Uterus (tissue), 4 donors: ENCODE results near the gene UBAP2. TPM values are rescaled to one million over a fixed set of nuclear protein-coding genes. Genes with fewer than 3 reads are reported as not detected.

Experiments used
- DNase-seq, 2 donors: peaks; one replicate each; pipeline ENCODE4 v3.0.0-alpha.2; 2019 to 2020
- H3K27ac ChIP-seq, 2 donors: fragments of 200-600 bp; sonication (generic); 1 replicate in 1 of 2; 2 replicates in 1 of 2; pipeline ENCODE4 v1.5.1; 2016 to 2018
- H3K27me3 ChIP-seq, 2 donors: fragments of 200-600 bp; sonication (generic); one replicate each; pipeline ENCODE4 v1.5.1; 2018 to 2019; ENCODE audit warnings: control low read depth in 1 of 2
- H3K36me3 ChIP-seq, 2 donors: fragments of 200-600 bp; sonication (generic); one replicate each; pipeline ENCODE4 v1.5.1; 2019; ENCODE audit warnings: control low read depth in 1 of 2
- H3K4me1 ChIP-seq, 2 donors: fragments of 200-600 bp; sonication (generic); one replicate each; pipeline ENCODE4 v1.5.1; 2018 to 2019; ENCODE audit warnings: control low read depth in 1 of 2
- H3K4me3 ChIP-seq, 2 donors: fragments of 200-600 bp; sonication (generic); 1 replicate in 1 of 2; 2 replicates in 1 of 2; pipeline ENCODE4 v1.5.1; 2018 to 2019; ENCODE audit warnings: mild to moderate bottlenecking in 1 of 2
- H3K9me3 ChIP-seq, 2 donors: fragments of 200-600 bp; sonication (generic); one replicate each; pipeline ENCODE4 v1.5.1; 2019; ENCODE audit warnings: control low read depth in 1 of 2
- CTCF ChIP-seq, 4 experiments: fragments of 200-600 bp in 2 of 4; fragments of 450-650 bp in 2 of 4; sonication (generic) in 2 of 4; IDR thresholded peaks; one replicate each; pipeline ENCODE4 v1.5.1; 2016 to 2019; ENCODE audit warnings: antibody characterized with exemption in 4 of 4, mild to moderate bottlenecking in 2 of 4, moderate library complexity in 1 of 4
- POLR2A ChIP-seq, 2 donors: fragments of 450-650 bp; IDR thresholded peaks; one replicate each; pipeline ENCODE4 v1.6.1; 2016; ENCODE audit warnings: antibody characterized with exemption in 2 of 2, mild to moderate bottlenecking in 1 of 2, moderate library complexity in 1 of 2
- intact Hi-C: fragments of 100-400 bp; cut with DNase I; formaldehyde crosslinking; loops from one replicate; pipeline ENCODE4 v1.15.1; 2023; ENCODE audit warnings: low total_unique reads
- total RNA-seq, 4 donors: library from RNA; depleted of rRNA in 3 of 4; stranded (reverse); fragments of >200 nt in 3 of 4; gene quantifications; one replicate each; pipeline versions ENCODE4 v1.1.0 to v1.2.4, GENCODE V29; 2014 to 2023
- donor health status: DM: yes; HTN: yes; CAD: no.

Gene UBAP2
- total RNA-seq, 4 donors from 2014 or later, result 9.2 to 110 (median 51.3) TPM

GRCh38 chr9:34079181-34079580 is 30.5 kb upstream of the UBAP2 start:
- Histone ChIP-seq H3K36me3 (no peaks in the 10 kb centered on the region), H3K4me1 (no peaks in the 10 kb centered on the region), H3K9me3 (no peaks in the 10 kb centered on the region), H3K27ac (no peak overlapping the region), H3K27me3 (no peaks in the 10 kb centered on the region), H3K4me3 (no peak overlapping the region)
- no peak for DNase-seq
- intact Hi-C loops, result no loop called here
- TF ChIP-seq CTCF (IDR thresholded peaks at IDR 0.05) (no peak), POLR2A (IDR thresholded peaks at IDR 0.05) (no peak)

- intact Hi-C loops, result no loop called here
- H3K4me3 ChIP-seq, result no peak overlapping the region
- H3K27ac ChIP-seq, result peak overlapping the region; percentile 65 to 89
- no peaks in the 10 kb centered on the region for H3K27me3 ChIP-seq
- no peaks in the 10 kb centered on the region for H3K9me3 ChIP-seq
- DNase-seq, result peak; percentile 35 to 52
- no peaks in the 10 kb centered on the region for H3K36me3 ChIP-seq
- TF ChIP-seq POLR2A (IDR thresholded peaks at IDR 0.05), result no peak
- no peak for TF ChIP-seq CTCF (IDR thresholded peaks at IDR 0.05)
- peaks cover 0 to 4% of the 10 kb centered on the region in 2 donors for H3K4me1 ChIP-seq
These were observed 24.3 kb upstream of the UBAP2 start for GRCh38 chr9:34072868-34073590.

GRCh38 chr9:34072410-34072809 is 23.7 kb upstream of the UBAP2 start:
- Histone ChIP-seq H3K9me3 (no peaks in the 10 kb centered on the region), H3K27me3 (no peaks in the 10 kb centered on the region), H3K4me1 (peaks cover 0 to 4% of the 10 kb centered on the region in 2 donors), H3K36me3 (no peaks in the 10 kb centered on the region), H3K27ac (peak overlapping the region; percentile 65 to 89), H3K4me3 (no peak overlapping the region)
- DNase-seq, result no peak
- intact Hi-C loops, result no loop called here
- TF ChIP-seq POLR2A (IDR thresholded peaks at IDR 0.05) (no peak), CTCF (IDR thresholded peaks at IDR 0.05) (no peak)

GRCh38 chr9:34070606-34071324 is 22.1 kb upstream of the UBAP2 start:
- intact Hi-C loops, result no loop called here

More at GRCh38 chr9:34070606-34071324, 22.1 kb upstream of the UBAP2 start:
- Histone ChIP-seq H3K4me3 (no peak overlapping the region), H3K27ac (peak overlapping the region; percentile 4 to 52), H3K4me1 (peaks cover 0 to 4% of the 10 kb centered on the region in 2 donors), H3K9me3 (no peaks in the 10 kb centered on the region), H3K27me3 (no peaks in the 10 kb centered on the region), H3K36me3 (no peaks in the 10 kb centered on the region)
- DNase-seq, result no peak
- TF ChIP-seq POLR2A (IDR thresholded peaks at IDR 0.05) (no peak), CTCF (IDR thresholded peaks at IDR 0.05) (no peak)
